ENCODE results near the gene TUBB3.
"Not testable (repeated sequence)": the region's sequence is repeated elsewhere in the genome, so short reads cannot be mapped to it uniquely, and the experiment has no call there.

TUBB3 gene

DNA sequence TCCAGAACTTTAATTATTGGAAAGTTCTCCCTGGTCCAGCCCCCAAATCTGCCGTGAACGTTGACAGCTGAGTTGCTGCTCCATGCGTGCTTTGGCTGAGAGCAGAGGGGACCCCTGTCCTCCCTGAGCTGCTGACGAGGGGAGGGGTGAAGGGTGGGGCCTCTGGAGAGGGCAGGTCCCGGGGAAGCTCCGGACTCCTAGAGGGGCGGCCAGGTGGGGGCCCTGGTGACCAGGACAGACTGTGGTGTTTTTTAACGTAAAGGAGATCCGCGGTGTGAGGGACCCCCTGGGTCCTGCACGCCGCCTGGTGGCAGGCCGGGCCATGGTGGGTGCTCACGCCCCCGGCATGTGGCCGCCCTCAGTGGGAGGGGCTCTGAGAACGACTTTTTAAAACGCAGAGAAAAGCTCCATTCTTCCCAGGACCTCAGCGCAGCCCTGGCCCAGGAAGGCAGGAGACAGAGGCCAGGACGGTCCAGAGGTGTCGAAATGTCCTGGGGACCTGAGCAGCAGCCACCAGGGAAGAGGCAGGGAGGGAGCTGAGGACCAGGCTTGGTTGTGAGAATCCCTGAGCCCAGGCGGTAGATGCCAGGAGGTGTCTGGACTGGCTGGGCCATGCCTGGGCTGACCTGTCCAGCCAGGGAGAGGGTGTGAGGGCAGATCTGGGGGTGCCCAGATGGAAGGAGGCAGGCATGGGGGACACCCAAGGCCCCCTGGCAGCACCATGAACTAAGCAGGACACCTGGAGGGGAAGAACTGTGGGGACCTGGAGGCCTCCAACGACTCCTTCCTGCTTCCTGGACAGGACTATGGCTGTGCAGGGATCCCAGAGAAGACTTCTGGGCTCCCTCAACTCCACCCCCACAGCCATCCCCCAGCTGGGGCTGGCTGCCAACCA lies 4.4 kb upstream of the TUBB3 start, which contains the start of gene MC1R:
MC1R (plus strand) TSS at position 410 of the 895 bp plus-strand sequence; CDS start at position 807, 397 bp downstream.
- DNase-seq: no peak

- no peak for DNase-seq
Observed at GRCh38 chr16:89919535-89920406, 3.4 kb upstream of the TUBB3 start.

DNA sequence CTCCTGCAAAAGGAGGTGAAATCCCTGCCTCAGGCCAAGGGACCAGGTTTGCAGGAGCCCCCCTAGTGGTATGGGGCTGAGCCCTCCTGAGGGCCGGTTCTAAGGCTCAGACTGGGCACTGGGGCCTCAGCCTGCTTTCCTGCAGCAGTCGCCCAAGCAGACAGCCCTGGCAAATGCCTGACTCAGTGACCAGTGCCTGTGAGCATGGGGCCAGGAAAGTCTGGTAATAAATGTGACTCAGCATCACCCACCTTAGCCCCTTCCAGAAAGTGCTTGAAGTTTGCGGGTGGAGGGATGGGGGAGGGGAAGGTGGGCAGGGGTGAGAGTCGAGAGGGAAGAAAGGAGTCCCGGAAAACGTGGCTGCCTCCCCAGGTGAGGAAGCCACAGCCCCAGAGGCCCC lies 2.4 kb upstream of the TUBB3 start:
- DNase-seq: no peak

GRCh38 chr16:89921131-89921701 lies 1.9 kb upstream of the TUBB3 start:
- no peak for DNase-seq

GRCh38 chr16:89921702-89922476 lies 1.3 kb upstream of the TUBB3 start:
- no peak for DNase-seq

GRCh38 chr16:89922477-89922883 lies 662 bp upstream of the TUBB3 start:
- DNase-seq: no peak

DNA sequence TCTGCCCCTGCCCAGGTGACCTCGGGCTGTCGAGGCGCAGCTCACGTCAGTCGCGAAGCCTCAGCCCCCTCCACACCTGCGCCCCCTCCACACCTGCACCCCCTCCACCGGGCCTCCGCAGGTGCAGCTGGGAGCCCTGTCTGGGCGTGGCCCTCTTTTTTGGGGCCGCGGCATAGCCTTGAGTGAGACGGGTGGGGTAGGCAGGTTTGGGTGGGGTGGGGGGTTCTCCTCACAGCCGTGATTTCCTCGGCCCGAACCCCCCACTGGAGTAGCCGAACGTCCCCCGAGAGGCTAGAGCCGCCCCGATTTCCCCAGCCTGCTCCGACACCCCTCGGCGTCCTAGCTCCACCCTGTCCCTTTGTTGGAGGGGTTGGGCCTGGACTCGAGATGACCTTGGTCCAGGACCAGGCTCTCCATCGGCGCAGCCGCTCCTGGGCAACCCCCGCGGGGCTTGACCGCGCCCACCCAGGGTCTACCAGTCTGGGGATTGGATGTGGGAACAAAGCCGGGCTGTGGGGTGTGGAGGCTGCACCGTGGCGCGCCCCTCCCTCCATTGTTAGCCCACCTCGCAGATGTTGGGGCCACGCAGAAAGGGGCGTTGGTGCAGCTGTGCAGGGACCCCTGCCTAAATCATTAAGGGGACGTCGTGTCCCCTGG lies 626 bp downstream of the TUBB3 start:
- DNase-seq: no peak

GRCh38 chr16:89924297-89924924 lies 1.3 kb downstream of the TUBB3 start:
- DNase-seq: peak; percentile 34

DNA sequence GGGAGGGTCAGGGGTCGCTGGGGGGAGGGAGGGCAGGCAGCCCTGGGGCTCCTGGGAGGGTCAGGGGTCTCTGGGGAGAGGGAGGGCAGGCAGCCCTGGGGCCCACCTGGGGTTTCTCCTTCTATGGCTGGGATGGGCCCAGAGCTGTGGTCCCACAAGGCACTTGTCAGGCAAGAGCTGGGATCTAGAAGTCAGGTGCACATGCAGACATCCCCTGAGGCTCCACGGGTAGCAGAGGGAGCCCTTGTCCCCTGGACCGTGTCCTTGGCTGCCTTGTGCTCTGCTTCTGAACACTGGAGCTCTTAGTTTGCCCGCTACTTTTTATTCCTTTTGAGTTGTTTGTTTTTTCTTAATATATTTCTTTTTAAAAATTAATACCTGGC lies 1.8 kb downstream of the TUBB3 start:
- DNase-seq: no peak

- DNase-seq: no peak
Observed at GRCh38 chr16:89925596-89926079, 2.5 kb downstream of the TUBB3 start.

- DNase-seq: no peak
Observed at GRCh38 chr16:89931305-89931896, 8.3 kb downstream of the TUBB3 start.

GRCh38 chr16:89931964-89932363 lies 8.8 kb downstream of the TUBB3 start:
- no peak for DNase-seq

DNA sequence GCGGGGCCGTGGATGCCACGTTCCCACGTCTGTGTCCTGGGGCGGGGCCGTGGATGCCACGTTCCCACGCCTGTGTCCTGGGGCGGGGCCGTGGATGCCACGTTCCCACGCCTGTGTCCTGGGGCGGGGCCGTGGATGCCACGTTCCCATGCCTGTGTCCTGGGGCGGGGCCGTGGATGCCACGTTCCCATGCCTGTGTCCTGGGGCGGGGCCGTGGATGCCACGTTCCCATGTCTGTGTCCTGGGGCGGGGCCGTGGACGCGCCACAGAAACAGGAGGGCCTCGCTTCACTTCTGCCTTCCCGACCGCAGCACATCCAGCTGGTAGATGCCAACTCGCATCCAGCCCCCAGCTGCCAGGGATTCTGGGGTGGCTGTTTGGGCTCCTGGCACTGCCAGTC lies 10.9 kb downstream of the TUBB3 start:
- DNase-seq: not testable (repeated sequence)

GRCh38 chr16:89934611-89935553 lies 11.7 kb downstream of the TUBB3 start:
- no peak for DNase-seq

DNA sequence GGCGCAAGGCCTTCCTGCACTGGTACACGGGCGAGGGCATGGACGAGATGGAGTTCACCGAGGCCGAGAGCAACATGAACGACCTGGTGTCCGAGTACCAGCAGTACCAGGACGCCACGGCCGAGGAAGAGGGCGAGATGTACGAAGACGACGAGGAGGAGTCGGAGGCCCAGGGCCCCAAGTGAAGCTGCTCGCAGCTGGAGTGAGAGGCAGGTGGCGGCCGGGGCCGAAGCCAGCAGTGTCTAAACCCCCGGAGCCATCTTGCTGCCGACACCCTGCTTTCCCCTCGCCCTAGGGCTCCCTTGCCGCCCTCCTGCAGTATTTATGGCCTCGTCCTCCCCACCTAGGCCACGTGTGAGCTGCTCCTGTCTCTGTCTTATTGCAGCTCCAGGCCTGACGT lies 12.5 kb downstream of the TUBB3 start:
- not testable (repeated sequence) for DNase-seq

DNA sequence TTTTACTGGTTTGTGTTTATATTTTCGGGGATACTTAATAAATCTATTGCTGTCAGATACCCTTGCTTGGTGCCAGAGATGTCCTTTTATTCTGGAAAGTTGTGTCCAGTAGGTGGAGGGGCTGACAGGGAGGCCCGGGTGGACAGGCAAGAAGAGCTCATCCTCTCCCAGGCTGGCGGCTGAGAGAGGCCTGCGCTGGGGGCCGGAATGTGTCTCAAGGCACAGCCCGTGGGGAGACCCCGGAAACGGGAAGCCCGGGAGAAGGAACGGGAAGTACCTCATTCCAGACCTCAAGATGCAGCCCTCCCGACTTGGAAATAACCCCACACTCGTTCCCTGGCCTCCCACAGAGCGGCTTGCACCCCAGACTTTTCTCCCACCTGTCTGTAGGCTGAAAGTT lies 12.9 kb downstream of the TUBB3 start:
- DNase-seq: no peak

DNA sequence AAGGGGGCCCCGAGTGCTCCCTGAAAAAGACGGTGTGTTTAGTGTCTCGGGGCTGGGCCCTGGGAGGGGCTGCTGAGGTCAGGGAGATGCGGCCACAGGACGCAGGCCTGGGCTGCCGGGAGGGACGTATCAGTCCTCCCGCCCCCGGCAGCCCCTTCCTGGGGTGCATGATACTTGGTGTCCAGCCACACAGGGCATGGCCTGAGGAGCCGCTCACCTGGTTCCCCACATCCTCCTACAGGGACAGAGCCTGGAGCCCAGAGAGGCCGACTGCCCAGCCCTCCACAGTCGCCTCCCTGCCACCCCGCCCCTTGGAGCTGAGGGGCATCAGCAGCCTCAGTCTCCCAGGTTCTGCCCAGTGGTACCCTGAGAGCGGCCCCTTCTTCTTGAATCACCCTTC lies 13.4 kb downstream of the TUBB3 start:
- no peak for DNase-seq

DNA sequence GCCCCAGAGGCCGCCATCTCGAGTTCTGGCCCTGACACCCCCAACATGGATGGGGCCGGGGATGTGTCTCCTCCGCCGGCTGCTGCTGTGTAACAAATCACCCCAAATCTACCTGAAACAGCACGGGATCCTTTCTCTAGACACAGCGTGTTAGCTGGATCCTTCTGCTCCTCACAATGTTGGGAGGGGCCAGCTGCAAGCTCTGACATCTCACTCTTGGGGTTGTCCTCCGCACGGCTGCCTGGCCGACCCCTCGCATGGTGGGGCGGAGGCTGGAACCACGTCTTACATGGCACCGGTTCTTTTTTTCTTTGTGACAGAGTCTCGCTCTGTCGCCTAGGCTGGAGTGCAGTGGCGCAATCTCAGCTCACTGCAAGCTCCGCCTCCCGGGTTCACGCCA lies 13.8 kb downstream of the TUBB3 start:
- DNase-seq: no peak

DNA sequence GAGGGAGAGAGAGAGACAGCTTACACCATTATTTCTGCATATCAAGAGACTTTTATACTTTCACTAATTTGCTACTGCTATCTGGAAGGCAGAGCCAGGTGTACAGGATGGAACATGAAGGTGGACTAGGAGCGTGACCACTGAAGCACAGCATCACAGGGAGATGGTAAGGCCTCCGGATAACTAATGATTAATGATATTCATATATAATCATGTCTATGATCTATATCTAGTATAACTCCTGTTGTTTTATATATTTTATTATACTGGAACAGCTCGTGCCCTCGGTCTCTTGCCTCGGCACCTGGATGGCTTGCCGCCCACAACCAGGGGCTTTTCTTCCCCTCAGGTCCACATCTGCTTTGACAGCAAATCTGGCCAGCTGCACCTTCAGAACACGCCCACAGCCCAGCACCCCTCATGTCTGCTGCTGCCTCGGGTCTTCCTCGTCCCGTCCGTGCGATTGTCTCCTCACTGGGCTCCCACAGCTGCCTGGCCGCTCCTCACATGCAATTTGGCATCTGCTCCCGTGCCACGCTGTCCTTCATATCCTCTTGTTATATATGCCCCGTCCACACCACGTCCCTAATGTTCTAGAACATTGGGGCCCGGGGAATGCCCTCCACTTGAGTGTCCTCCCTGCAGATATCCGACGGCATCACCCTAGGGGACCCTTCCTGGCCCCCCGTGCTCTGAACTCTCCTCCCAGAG lies 15.2 kb downstream of the TUBB3 start:
- DNase-seq: no peak

Measured in stimulated activated CD4-positive, alpha-beta T cell treated with anti-CD3 and anti-CD28 coated beads, Interleukin-1b, Interleukin-23, amount 100 ng/mL, for 48 hours (primary cell).